ENCODE data around the gene KRTAP10-9. TPM values are rescaled to one million over a fixed set of nuclear protein-coding genes. Genes with fewer than 3 reads are reported as not detected.
"Not testable (repeated sequence)": the region's sequence is repeated elsewhere in the genome, so short reads cannot be mapped to it uniquely, and the experiment has no call there.

KRTAP10-9 gene
- total RNA-seq, 2 donors from 2014 or later = not detected

DNA sequence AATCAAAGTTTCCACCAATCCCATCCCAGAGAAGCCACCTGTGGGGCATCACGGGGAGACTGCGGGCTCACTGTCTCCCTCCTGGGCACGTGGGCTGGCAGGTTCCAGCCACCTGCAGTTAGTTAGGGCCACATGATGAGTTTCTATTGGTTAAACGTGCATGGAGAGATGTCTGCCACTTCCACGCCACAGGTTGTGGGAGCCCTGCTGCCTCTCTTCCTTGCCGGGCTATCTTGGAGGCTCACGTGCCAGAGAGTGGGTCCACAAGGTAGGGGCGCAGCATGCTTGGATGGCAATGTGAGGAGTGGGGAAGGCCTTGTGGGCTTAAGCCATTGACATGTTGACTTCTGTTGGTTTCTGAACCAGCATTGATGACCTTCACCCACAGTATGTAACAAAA is 23.0 kb upstream of the KRTAP10-9 start:
- Mint-ChIP-seq H3K9me3 (peaks cover 7% of the 10 kb centered on the region), H3K4me1 (peaks cover 4% of the 10 kb centered on the region), H3K27ac (no peak overlapping the region), H3K36me3 (ENCODE audit: low read depth) (no peaks in the 10 kb centered on the region), H3K27me3 (ENCODE audit: insufficient read depth) (no peaks in the 10 kb centered on the region), H3K4me3 (no peak overlapping the region)
- no peak overlapping the region for H3K4me3 ChIP-seq (ENCODE audit: low read length)
- TF ChIP-seq, protein P1, sequence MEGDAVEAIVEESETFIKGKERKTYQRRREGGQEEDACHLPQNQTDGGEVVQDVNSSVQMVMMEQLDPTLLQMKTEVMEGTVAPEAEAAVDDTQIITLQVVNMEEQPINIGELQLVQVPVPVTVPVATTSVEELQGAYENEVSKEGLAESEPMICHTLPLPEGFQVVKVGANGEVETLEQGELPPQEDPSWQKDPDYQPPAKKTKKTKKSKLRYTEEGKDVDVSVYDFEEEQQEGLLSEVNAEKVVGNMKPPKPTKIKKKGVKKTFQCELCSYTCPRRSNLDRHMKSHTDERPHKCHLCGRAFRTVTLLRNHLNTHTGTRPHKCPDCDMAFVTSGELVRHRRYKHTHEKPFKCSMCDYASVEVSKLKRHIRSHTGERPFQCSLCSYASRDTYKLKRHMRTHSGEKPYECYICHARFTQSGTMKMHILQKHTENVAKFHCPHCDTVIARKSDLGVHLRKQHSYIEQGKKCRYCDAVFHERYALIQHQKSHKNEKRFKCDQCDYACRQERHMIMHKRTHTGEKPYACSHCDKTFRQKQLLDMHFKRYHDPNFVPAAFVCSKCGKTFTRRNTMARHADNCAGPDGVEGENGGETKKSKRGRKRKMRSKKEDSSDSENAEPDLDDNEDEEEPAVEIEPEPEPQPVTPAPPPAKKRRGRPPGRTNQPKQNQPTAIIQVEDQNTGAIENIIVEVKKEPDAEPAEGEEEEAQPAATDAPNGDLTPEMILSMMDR (conservative IDR thresholded peaks at IDR 0.05) = no peak
- H3K9me3 ChIP-seq (ENCODE audit: control insufficient read depth, low read length) = peaks cover 7% of the 10 kb centered on the region
- WGBS, 2 experiments (ENCODE audit: insufficient coverage in 1 of 2, insufficient read length in 1 of 2) = 93 to 100% methylated on average over 3 to 8 of the region's 8 CpGs
- no peaks in the 10 kb centered on the region for H3K36me3 ChIP-seq (ENCODE audit: control insufficient read depth, insufficient read depth, low read length)
- no peaks in the 10 kb centered on the region for H3K27me3 ChIP-seq (ENCODE audit: control insufficient read depth, insufficient read depth, low read length, poor library complexity, severe bottlenecking)
- H3K27ac ChIP-seq (ENCODE audit: low read depth, low read length) = no peak overlapping the region
- H3K4me1 ChIP-seq (ENCODE audit: control insufficient read depth, insufficient read depth, low read length) = no peaks in the 10 kb centered on the region
- no peak overlapping the region for H3K9ac ChIP-seq (ENCODE audit: extremely low read depth, low read length, poor library complexity, severe bottlenecking)
- no peak for DNase-seq

DNA sequence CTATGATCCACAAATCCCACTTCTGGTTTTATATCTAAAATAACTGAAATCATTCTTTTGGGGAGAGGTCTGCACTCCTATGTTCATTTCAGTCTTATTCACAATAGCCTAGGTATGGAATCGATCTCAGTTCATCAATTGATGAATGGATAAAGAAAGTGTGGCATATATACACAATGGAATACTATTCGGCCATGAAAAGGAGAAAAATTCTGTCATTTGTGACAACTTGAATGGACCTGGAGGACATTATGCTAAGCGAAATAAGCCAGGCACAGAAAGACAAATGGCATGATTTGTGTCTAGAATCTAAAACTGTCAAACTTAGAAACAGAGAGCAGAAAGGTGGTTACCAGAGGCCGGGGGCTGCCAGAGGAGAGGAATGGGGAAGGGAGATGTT is 20.4 kb upstream of the KRTAP10-9 start:
- Mint-ChIP-seq H3K27me3 (ENCODE audit: insufficient read depth) (no peaks in the 10 kb centered on the region), H3K4me1 (no peaks in the 10 kb centered on the region), H3K9me3 (peaks cover 31% of the 10 kb centered on the region), H3K36me3 (ENCODE audit: low read depth) (peaks cover 2% of the 10 kb centered on the region), H3K4me3 (no peak overlapping the region), H3K27ac (no peak overlapping the region)
- no peaks in the 10 kb centered on the region for H3K27me3 ChIP-seq (ENCODE audit: control insufficient read depth, insufficient read depth, low read length, poor library complexity, severe bottlenecking)
- H3K4me3 ChIP-seq (ENCODE audit: low read length) = no peak overlapping the region
- TF ChIP-seq, protein P1 (conservative IDR thresholded peaks at IDR 0.05) = no peak
- H3K4me1 ChIP-seq (ENCODE audit: control insufficient read depth, insufficient read depth, low read length) = no peaks in the 10 kb centered on the region
- WGBS, 2 experiments (ENCODE audit: insufficient coverage in 1 of 2, insufficient read length in 1 of 2) = 80 to 81% methylated on average over 2 to 3 of the region's 4 CpGs
- H3K9ac ChIP-seq (ENCODE audit: extremely low read depth, low read length, poor library complexity, severe bottlenecking) = no peak overlapping the region
- H3K27ac ChIP-seq (ENCODE audit: low read depth, low read length) = no peak overlapping the region
- no peaks in the 10 kb centered on the region for H3K36me3 ChIP-seq (ENCODE audit: control insufficient read depth, insufficient read depth, low read length)
- no peak for DNase-seq
- peaks cover 28% of the 10 kb centered on the region for H3K9me3 ChIP-seq (ENCODE audit: control insufficient read depth, low read length)

GRCh38 chr21:44609193-44609592 is 17.7 kb upstream of the KRTAP10-9 start:
- Histone ChIP-seq H3K9me3 (ENCODE audit: control insufficient read depth, low read length) (peaks cover 29% of the 10 kb centered on the region), H3K36me3 (ENCODE audit: control insufficient read depth, insufficient read depth, low read length) (no peaks in the 10 kb centered on the region), H3K4me1 (ENCODE audit: control insufficient read depth, insufficient read depth, low read length) (no peaks in the 10 kb centered on the region), H3K4me3 (ENCODE audit: low read length) (no peak overlapping the region), H3K9ac (ENCODE audit: extremely low read depth, low read length, poor library complexity, severe bottlenecking) (no peak overlapping the region), H3K27me3 (ENCODE audit: control insufficient read depth, insufficient read depth, low read length, poor library complexity, severe bottlenecking) (no peaks in the 10 kb centered on the region), H3K27ac (ENCODE audit: low read depth, low read length) (no peak overlapping the region)
- Mint-ChIP-seq H3K36me3 (ENCODE audit: low read depth) (peaks cover 2% of the 10 kb centered on the region), H3K27ac (no peak overlapping the region), H3K4me3 (no peak overlapping the region), H3K4me1 (no peaks in the 10 kb centered on the region), H3K27me3 (ENCODE audit: insufficient read depth) (no peaks in the 10 kb centered on the region), H3K9me3 (peaks cover 37% of the 10 kb centered on the region)
- TF ChIP-seq, protein P1 (conservative IDR thresholded peaks at IDR 0.05) = no peak
- DNase-seq = no peak

GRCh38 chr21:44610157-44610843 is 16.6 kb upstream of the KRTAP10-9 start:
- H3K27ac Mint-ChIP-seq; H3K9ac ChIP-seq (ENCODE audit: extremely low read depth, low read length, poor library complexity, severe bottlenecking); DNase-seq; H3K4me3 Mint-ChIP-seq; H3K4me1 ChIP-seq (ENCODE audit: control insufficient read depth, insufficient read depth, low read length); H3K27me3 ChIP-seq (ENCODE audit: control insufficient read depth, insufficient read depth, low read length, poor library complexity, severe bottlenecking); H3K36me3 ChIP-seq (ENCODE audit: control insufficient read depth, insufficient read depth, low read length); H3K27me3 Mint-ChIP-seq (ENCODE audit: insufficient read depth); H3K4me1 Mint-ChIP-seq; H3K4me3 ChIP-seq (ENCODE audit: low read length); H3K27ac ChIP-seq (ENCODE audit: low read depth, low read length); H3K36me3 Mint-ChIP-seq (ENCODE audit: low read depth): not testable (repeated sequence)
- H3K9me3 ChIP-seq (ENCODE audit: control insufficient read depth, low read length) = peaks cover 29% of the 10 kb centered on the region
- 93 to 94% methylated on average over 5 to 7 of the region's 7 CpGs for WGBS, 2 experiments (ENCODE audit: insufficient coverage in 1 of 2, insufficient read length in 1 of 2)
- peaks cover 34% of the 10 kb centered on the region for H3K9me3 Mint-ChIP-seq

All from endodermal cell (in vitro differentiated cells).